PFSK-1 (cell line): ENCODE data around the gene TMEM259.

ENCODE experiments used
- FOXP2 ChIP-seq: optimal IDR thresholded peaks from 2 replicates; pipeline ENCODE3; 2011; ENCODE audit warnings: borderline replicate concordance, control low read depth, inconsistent platforms; ENCODE audit not compliant: insufficient read depth; ENCODE audit errors: extremely low read length, extremely low read depth
- POLR2AphosphoS5 ChIP-seq: IDR thresholded peaks from 2 replicates; pipeline ENCODE4 v1.6.1; 2012; ENCODE audit warnings: low read depth, mild to moderate bottlenecking, control low read depth, low read length, moderate library complexity
- REST ChIP-seq, 2 experiments: IDR thresholded peaks; 2 replicates each; pipeline versions ENCODE4 v1.6.1 to v1.8.0; 2011 to 2012; ENCODE audit warnings: low read depth in 2 of 2, low read length in 2 of 2, control low read depth in 1 of 2, inconsistent platforms in 1 of 2, mild to moderate bottlenecking in 1 of 2, moderate library complexity in 1 of 2; ENCODE audit not compliant: insufficient read depth in 1 of 2
- SIN3A ChIP-seq: IDR thresholded peaks from 2 replicates; pipeline ENCODE4 v1.6.1; 2012; ENCODE audit warnings: mild to moderate bottlenecking, low read length, moderate library complexity, borderline replicate concordance; ENCODE audit not compliant: insufficient read depth
- TAF1 ChIP-seq: IDR thresholded peaks from 2 replicates; pipeline ENCODE4 v1.6.1; 2012; ENCODE audit warnings: low read length, control low read depth, borderline replicate concordance; ENCODE audit not compliant: insufficient read depth

The TMEM259 gene

GRCh38 chr19:1008268-1009040, 12.5 kb downstream of the TMEM259 start:
- TF ChIP-seq REST (IDR thresholded peaks at IDR 0.05; ENCODE audit: insufficient read depth in 1 of 2, low read depth in 2 of 2, low read length in 2 of 2) = no peak
- TF ChIP-seq TAF1 = no peak
- TF ChIP-seq POLR2AphosphoS5 = no peak

GRCh38 chr19:1007399-1008251, 13.3 kb downstream of the TMEM259 start:
- TF ChIP-seq TAF1 (no peak), SIN3A (no peak), POLR2AphosphoS5 (no peak), FOXP2 (no peak), REST (IDR thresholded peaks at IDR 0.05; ENCODE audit: insufficient read depth in 1 of 2, low read depth in 2 of 2, low read length in 2 of 2) (no peak)

- TF ChIP-seq SIN3A (no peak), POLR2AphosphoS5 (no peak), FOXP2 (no peak), TAF1 (no peak), REST (IDR thresholded peaks at IDR 0.05; ENCODE audit: insufficient read depth in 1 of 2, low read depth in 2 of 2, low read length in 2 of 2) (no peak)
These were observed 14.1 kb downstream of the TMEM259 start for GRCh38 chr19:1006711-1007398.

- TF ChIP-seq POLR2AphosphoS5 = no peak
- TF ChIP-seq SIN3A = no peak
- TF ChIP-seq REST (IDR thresholded peaks at IDR 0.05; ENCODE audit: insufficient read depth in 1 of 2, low read depth in 2 of 2, low read length in 2 of 2) = no peak
- no peak for TF ChIP-seq FOXP2
- no peak for TF ChIP-seq TAF1
These were observed 15.9 kb downstream of the TMEM259 start for GRCh38 chr19:1004803-1005664.
